NCI-H524 treated with DMSO at 0.1 percent for 48 hours (cell line): ENCODE data around the gene ZNF175.

Experiments
- DNase-seq: peaks from one replicate; lab custom pipeline; 2025; lab: John Stamatoyannopoulos, UW

Gene ZNF175

GRCh38 chr19:51570962-51571575, at the start of gene ZNF175:
Gene ZNF175, plus strand, starts transcription at chr19:51571283. Its CDS starts 2,047 bp downstream, at chr19:51573330.
- peak; percentile 92 for DNase-seq

- no peak for DNase-seq
These were observed 49.7 kb upstream of the ZNF175 start for GRCh38 chr19:51521357-51521756.

- no peak for DNase-seq
These were observed 49.3 kb upstream of the ZNF175 start for GRCh38 chr19:51521781-51522180.

GRCh38 chr19:51524666-51525264, 46.3 kb upstream of the ZNF175 start:
- DNase-seq: no peak

GRCh38 chr19:51525651-51526050, 45.4 kb upstream of the ZNF175 start:
- DNase-seq: no peak

GRCh38 chr19:51529301-51529700, 41.8 kb upstream of the ZNF175 start:
- no peak for DNase-seq

- no peak for DNase-seq
These were observed 40.5 kb upstream of the ZNF175 start for GRCh38 chr19:51530616-51531015.

- no peak for DNase-seq
These were observed 39.5 kb upstream of the ZNF175 start, which contains the start of gene SIGLEC6 for GRCh38 chr19:51531349-51532315. Gene SIGLEC6, minus strand, starts transcription at chr19:51531670. Its CDS starts 22 bp downstream, at chr19:51531648.

GRCh38 chr19:51535535-51535934, 35.5 kb upstream of the ZNF175 start:
- no peak for DNase-seq

GRCh38 chr19:51539821-51540366, 31.2 kb upstream of the ZNF175 start:
- no peak for DNase-seq

- DNase-seq: no peak
These were observed 29.4 kb upstream of the ZNF175 start for GRCh38 chr19:51541458-51542357.

- no peak for DNase-seq
These were observed 28.4 kb upstream of the ZNF175 start for GRCh38 chr19:51542699-51543098.

GRCh38 chr19:51544038-51544437, 27.0 kb upstream of the ZNF175 start:
- DNase-seq: no peak

- DNase-seq: no peak
These were observed 24.9 kb upstream of the ZNF175 start for GRCh38 chr19:51546107-51546649.

GRCh38 chr19:51546650-51547396, 24.3 kb upstream of the ZNF175 start:
- no peak for DNase-seq

GRCh38 chr19:51547397-51548212, 23.5 kb upstream of the ZNF175 start:
- no peak for DNase-seq

GRCh38 chr19:51548213-51548651, 22.9 kb upstream of the ZNF175 start:
- no peak for DNase-seq

GRCh38 chr19:51548891-51549305, 22.2 kb upstream of the ZNF175 start:
- DNase-seq: no peak
